ENCODE results near the gene RSPO3. TPM values are rescaled to one million over a fixed set of nuclear protein-coding genes. Genes with fewer than 3 reads are reported as not detected.

RSPO3 gene
- polyA plus RNA-seq, 1 of the 3 experiments (the other 2 are of a cell fraction), result not detected

- TF ChIP-seq NFIC (IDR thresholded peaks at IDR 0.05; ENCODE audit: borderline replicate concordance) (no peak), SMC3 (IDR thresholded peaks at IDR 0.05; ENCODE audit: low read depth, low read length) (no peak)
Measured at GRCh38 chr6:127077886-127078285, 40.6 kb upstream of the RSPO3 start (continued).

DNA sequence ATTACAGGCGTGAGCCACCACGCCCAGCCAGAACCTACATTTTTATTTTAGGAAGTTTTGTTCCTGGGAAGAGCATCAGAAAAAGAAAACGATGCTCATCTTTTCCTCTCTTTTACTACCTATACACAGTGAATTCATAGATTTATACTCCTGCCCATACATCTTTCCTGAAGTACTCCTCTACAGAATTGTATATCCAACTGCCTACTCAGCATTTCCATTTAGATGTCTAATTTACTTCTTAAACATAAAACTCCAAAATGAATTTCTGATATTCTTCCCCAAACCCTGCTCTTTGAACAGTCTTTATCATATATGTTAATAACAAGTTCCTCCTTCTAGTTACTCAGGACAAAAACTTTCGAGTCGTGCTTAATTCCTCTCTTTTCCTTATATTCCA is 39.8 kb upstream of the RSPO3 start:
- 0 out of 2 replicates have a peak, but pooled peaks cover 5% of the 10 kb centered on the region for H3K27me3 ChIP-seq (ENCODE audit: insufficient read depth)
- 6% methylated on average over 5 of the region's 5 CpGs for WGBS (ENCODE audit: low lambda C conversion rate)
- CTCF ChIA-PET, result no interaction called here
- H3F3A ChIP-seq (replicated peaks; ENCODE audit: insufficient read depth), result no peaks in the 10 kb centered on the region
- TF ChIP-seq POLR2AphosphoS5 (IDR thresholded peaks at IDR 0.05; ENCODE audit: low read depth, low read length) (no peak), FOXM1 (IDR thresholded peaks at IDR 0.05; ENCODE audit: low read depth) (no peak), FOSL2 (IDR thresholded peaks at IDR 0.05; ENCODE audit: borderline replicate concordance, low read depth) (no peak), EP300 (IDR thresholded peaks at IDR 0.05; ENCODE audit: borderline replicate concordance in 1 of 2, low read depth in 1 of 2, low read length in 1 of 2) (no peak), MEF2A (IDR thresholded peaks at IDR 0.05; ENCODE audit: borderline replicate concordance, low read depth) (no peak), RCOR1 (IDR thresholded peaks at IDR 0.05; ENCODE audit: low read length) (no peak), USF2 (IDR thresholded peaks at IDR 0.05; ENCODE audit: borderline replicate concordance, low read depth, low read length) (no peak)
- TF ChIP-seq, protein P1, sequence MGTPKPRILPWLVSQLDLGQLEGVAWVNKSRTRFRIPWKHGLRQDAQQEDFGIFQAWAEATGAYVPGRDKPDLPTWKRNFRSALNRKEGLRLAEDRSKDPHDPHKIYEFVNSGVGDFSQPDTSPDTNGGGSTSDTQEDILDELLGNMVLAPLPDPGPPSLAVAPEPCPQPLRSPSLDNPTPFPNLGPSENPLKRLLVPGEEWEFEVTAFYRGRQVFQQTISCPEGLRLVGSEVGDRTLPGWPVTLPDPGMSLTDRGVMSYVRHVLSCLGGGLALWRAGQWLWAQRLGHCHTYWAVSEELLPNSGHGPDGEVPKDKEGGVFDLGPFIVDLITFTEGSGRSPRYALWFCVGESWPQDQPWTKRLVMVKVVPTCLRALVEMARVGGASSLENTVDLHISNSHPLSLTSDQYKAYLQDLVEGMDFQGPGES (IDR thresholded peaks at IDR 0.05; ENCODE audit: low read depth, low read length), result no peak
- H3K36me3 ChIP-seq (replicated peaks in 1 of 2; ENCODE audit: control insufficient read depth in 1 of 2, insufficient read depth in 2 of 2, low read length in 1 of 2), result no peaks in the 10 kb centered on the region
- POLR2A ChIA-PET, result no interaction called here
- no peak overlapping the region for H3K4me2 ChIP-seq
- no peak overlapping the region for H3K4me3 ChIP-seq (ENCODE audit: low read depth in 2 of 2, low read length in 1 of 2)
- H3K9ac ChIP-seq, result no peak overlapping the region
- H3K9me3 ChIP-seq, result no peaks in the 10 kb centered on the region
- no peaks in the 10 kb centered on the region for H3K9me2 ChIP-seq
- no peak for DNase-seq
- H4K20me1 ChIP-seq (ENCODE audit: insufficient read depth), result no peaks in the 10 kb centered on the region
- H3K79me2 ChIP-seq (ENCODE audit: insufficient read depth), result no peaks in the 10 kb centered on the region
- no peak overlapping the region for H3K27ac ChIP-seq (ENCODE audit: low read depth in 2 of 2, low read length in 1 of 2)
- no peak overlapping the region for H2AFZ ChIP-seq (ENCODE audit: low read depth)
- H3K4me1 ChIP-seq (ENCODE audit: control insufficient read depth in 1 of 2, insufficient read depth in 2 of 2, low read depth in 1 of 2, low read length in 1 of 2), result no peaks in the 10 kb centered on the region

DNA sequence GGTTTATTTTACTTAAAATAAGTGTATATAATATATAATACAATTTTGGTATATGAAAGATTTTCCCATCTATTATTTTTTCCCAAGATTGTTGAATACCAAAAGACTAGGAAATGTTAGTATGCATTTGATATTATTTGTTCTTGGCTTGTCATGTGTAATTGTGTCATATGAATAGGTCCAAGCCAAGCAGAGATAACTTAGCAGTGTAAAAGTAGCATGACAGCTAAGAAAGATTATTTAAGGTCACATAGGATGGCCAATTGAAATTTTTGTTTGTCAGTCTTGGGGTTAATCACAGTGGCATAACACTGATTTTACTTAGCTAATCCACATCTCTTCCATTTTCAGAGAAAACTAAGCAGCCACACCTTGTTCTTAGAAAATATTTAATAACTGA is 38.8 kb upstream of the RSPO3 start:
- H3K27ac ChIP-seq (ENCODE audit: low read depth in 2 of 2, low read length in 1 of 2), result no peak overlapping the region
- H3K9me2 ChIP-seq, result no peaks in the 10 kb centered on the region
- H3K9me3 ChIP-seq, result no peaks in the 10 kb centered on the region
- no peaks in the 10 kb centered on the region for H3K36me3 ChIP-seq (replicated peaks in 1 of 2; ENCODE audit: control insufficient read depth in 1 of 2, insufficient read depth in 2 of 2, low read length in 1 of 2)
- H4K20me1 ChIP-seq (ENCODE audit: insufficient read depth), result no peaks in the 10 kb centered on the region
- H3K4me2 ChIP-seq, result no peak overlapping the region
- H3K27me3 ChIP-seq (ENCODE audit: insufficient read depth), result 0 out of 2 replicates have a peak, but pooled peaks cover 5% of the 10 kb centered on the region
- H2AFZ ChIP-seq (ENCODE audit: low read depth), result no peak overlapping the region
- POLR2A ChIA-PET, result no interaction called here
- no peak overlapping the region for H3K9ac ChIP-seq
- no peak overlapping the region for H3K4me3 ChIP-seq (ENCODE audit: low read depth in 2 of 2, low read length in 1 of 2)
- H3K4me1 ChIP-seq (ENCODE audit: control insufficient read depth in 1 of 2, insufficient read depth in 2 of 2, low read depth in 1 of 2, low read length in 1 of 2), result no peaks in the 10 kb centered on the region
- CTCF ChIA-PET, result no interaction called here
- H3F3A ChIP-seq (replicated peaks; ENCODE audit: insufficient read depth), result no peaks in the 10 kb centered on the region
- TF ChIP-seq USF2 (IDR thresholded peaks at IDR 0.05; ENCODE audit: borderline replicate concordance, low read depth, low read length), result no peak
- TF ChIP-seq MEF2A (IDR thresholded peaks at IDR 0.05; ENCODE audit: borderline replicate concordance, low read depth), result no peak
- TF ChIP-seq TCF12 (IDR thresholded peaks at IDR 0.05), result no peak
- no peak for TF ChIP-seq POLR2AphosphoS5 (IDR thresholded peaks at IDR 0.05; ENCODE audit: low read depth, low read length)
- no peak for TF ChIP-seq USF1 (IDR thresholded peaks at IDR 0.05; ENCODE audit: borderline replicate concordance, low read depth)
- no peak for TF ChIP-seq GABPA (IDR thresholded peaks at IDR 0.05; ENCODE audit: low read depth)
- TF ChIP-seq SMC3 (IDR thresholded peaks at IDR 0.05; ENCODE audit: low read depth, low read length), result no peak
- TF ChIP-seq TEAD4 (IDR thresholded peaks at IDR 0.05; ENCODE audit: borderline replicate concordance, insufficient read depth), result no peak
- no peak for TF ChIP-seq TAF1 (IDR thresholded peaks at IDR 0.05; ENCODE audit: borderline replicate concordance, low read depth, low read length)
- no peak for TF ChIP-seq EZH2phosphoT487 (IDR thresholded peaks at IDR 0.05; ENCODE audit: borderline replicate concordance, low read depth)
- TF ChIP-seq CHD2 (IDR thresholded peaks at IDR 0.05; ENCODE audit: low read length, partially characterized antibody), result no peak
- no peak for TF ChIP-seq MAX (IDR thresholded peaks at IDR 0.05; ENCODE audit: low read depth)
- no peak for TF ChIP-seq RCOR1 (IDR thresholded peaks at IDR 0.05; ENCODE audit: low read length)
- no peaks in the 10 kb centered on the region for H3K79me2 ChIP-seq (ENCODE audit: insufficient read depth)
- DNase-seq, result no peak
